ENCODE measurements around the gene GLT1D1.

The GLT1D1 gene

DNA sequence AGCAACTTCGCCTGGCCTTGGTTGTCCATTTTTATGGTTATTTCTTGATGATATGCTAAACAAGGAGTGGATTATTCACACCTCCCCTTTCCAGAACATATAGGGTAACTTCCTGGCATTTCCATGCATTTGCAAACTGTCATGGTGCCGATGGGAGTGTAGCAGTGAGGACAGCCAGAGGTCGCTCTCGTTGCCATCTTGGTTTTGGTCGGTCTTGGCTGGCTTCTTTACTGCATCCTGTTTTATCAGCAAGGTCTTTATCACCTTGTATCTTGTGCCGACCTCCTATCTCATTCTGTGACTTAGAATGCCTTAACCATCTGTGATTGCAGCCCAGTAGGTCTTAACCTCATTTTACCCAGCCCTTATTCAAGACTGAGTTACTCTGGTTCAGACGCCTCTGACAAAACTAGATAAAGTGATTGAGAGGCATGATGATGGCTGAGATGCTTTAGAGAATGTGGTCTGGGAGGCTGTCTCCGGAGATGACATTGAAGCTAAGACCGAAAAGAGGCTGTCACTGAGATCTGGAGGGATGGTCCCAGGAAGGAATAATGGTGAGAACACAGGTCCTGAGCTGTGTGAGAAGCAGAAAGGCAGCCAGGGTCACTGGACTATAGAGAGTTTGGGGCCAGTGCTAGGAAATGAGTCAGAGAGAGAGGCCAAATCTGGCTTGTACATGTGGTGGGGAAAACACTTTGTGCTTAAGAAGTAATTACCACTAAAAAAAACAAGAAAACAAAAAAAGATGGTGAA, 2.9 kb downstream of the GLT1D1 start:
- DNase-seq: no peak

DNA sequence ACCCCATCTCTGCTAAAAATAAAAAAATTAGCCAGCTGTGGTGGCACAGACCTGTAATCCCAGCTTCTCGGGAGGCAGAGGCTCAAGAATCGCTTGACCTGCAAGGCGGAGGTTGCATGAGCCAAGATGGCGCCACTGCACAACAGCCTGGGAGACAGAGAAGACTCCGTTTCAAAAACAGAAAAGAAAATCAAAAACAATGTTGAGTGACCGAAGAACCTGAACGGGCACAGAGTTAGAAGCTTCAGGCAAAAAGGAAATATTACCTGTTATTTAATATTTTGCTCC, 3.5 kb downstream of the GLT1D1 start:
- DNase-seq: no peak

DNA sequence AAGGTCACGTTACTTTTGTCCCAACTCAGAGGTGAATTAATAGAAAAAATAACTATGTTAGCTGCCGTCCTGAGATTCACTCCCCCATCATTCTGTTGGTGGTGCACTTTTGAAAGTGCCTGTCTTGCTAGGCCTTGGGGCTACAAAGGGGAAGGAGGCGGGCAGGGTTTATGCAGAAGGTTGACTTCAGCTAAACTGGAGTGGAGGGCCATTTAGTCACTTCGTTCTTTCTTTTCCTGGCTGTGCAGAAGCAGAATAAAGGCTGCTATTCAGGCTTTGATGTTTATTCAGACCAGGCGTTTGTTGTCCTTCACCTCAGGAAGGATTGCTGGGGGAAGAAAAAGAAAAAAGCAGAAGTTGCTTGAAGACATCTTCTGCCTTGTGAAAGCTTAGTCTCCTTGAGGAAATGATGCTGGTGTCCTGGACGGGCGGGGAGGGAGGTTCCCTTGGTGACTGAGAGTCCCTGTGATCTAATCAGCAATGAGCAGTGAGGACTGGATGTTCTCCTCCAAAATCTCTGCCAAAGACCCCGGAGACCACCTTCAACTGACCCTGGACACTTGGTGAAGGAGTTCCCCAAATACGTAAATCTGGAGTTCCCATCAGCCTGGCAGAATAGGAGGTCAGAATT, 4.0 kb downstream of the GLT1D1 start:
- DNase-seq: no peak

DNA sequence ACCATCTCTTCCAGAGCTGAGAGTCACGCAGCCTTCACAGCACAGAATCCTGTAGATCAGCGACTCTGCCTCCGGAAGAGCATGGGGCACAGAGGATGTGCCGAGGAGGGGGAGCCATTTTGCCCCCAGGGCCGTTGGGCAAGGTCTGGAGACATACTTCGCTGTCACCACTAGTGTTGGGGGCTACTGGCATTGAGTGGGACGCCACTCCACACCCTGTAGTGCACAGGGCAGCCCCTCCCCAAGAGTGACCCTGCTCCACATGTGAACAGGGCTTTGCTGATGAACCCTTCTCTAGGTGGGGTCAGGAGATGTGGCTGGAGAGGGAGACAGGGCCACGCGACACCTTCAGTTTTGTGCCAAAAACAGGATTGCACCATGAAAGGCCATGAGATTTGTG, 6.0 kb downstream of the GLT1D1 start:
- DNase-seq: no peak

DNA sequence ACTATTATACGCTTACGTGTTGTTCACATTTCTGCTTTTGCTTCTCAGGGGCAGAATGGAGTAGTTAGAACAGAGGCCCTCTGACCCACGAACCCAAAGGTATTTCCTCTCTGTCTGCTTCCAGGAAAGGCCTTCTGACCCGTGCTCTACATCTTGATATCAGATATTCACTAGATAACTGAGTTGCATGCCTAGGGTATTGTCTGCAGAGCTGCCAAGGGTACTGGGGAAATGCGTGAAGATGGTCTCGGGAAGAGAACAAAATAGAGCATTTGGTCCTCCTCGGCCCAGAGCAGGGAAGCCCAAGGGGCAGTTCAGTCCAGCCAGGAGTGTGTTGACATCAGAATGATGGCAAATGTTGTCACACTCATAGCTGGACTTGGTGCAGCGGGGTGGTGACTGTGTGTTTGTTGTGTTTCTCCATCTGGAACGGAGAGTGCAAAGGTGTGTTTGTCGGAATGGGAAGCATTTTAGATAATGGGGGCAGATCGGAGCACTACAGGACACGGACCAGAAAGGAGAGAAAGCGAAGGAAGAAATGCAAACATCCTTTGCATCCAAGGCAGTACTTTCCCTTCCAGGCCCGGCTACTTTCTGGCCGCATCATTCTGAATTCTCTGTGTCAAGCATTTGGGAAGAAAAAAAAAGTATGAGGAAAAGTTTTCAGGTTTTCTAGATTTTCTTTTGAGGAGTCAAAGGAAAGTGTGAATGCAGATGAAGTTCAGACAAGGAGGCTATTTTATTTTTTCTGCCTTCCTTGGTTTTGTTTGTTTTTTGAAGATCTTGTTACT, 8.1 kb downstream of the GLT1D1 start:
- no peak for DNase-seq

DNA sequence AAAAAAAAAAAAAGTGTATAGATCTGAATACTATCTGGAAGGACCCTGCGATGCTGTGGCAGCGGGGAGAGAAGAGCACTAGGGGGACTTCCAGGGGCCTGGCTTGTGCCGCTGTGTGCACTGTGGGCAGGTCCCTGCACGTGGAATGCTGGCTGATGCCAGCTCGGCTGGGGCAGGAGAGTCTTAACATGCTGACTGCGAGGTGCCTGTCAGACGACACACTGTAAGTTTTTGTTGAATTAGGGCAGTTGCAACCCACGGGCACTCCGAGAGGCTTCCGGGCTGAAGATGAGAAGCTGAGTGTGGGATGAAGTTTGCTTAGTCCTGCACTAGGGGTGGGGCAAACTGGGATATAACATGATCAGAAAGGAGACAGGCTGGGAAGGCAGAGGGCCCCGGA, 10.7 kb downstream of the GLT1D1 start:
- DNase-seq: no peak

DNA sequence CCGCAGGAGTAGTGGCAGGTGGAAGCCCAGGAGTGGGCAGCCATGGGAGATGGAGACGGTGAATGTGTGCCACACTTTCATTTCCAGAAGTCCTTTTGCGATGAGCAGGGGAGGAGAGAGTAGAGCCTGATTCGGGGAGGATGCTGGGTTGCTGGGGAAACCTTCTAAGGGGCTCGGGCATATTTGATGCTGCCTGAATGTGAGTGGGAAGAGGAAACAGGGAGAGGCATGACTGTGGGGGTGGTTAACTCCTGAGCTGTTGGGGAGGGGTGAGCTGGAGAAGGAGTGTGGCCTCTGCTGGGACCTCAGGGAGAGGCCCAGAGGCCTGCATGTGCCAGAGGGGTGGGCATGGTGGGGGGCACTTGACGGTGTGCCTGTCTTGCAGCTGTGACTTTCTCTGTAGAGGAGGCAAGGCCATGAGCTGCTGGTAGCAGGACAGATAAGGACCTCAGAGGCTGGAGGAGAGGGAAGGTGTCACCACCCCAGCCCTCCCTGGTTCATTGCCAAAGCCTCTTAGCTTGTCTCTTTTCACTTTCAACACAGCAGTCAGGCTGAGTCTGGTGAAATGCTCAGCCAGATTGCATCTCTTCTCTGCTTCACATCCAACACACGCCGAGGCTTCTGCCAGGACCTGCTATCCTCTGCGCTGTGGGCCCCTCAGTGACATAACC, 11.4 kb downstream of the GLT1D1 start:
- DNase-seq: no peak

DNA sequence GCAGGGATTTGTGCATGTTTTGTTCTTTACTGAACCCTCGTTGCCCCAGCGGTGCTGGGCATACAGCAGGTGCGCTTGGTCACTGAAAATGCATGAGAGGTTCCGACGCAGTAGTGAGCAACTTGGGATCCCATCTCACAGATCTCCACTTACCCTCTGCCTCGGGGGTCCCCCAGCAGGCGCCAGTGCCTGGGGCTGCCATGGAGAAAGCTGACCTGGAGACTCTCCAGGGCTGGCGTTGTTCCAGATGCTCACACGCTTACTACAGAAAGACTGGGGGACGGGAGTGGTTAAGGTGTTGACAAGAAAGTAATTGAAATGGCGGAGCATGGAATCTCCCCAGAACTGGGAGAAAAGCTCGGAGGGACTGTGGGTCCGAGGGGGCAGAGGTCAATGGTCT, 14.2 kb downstream of the GLT1D1 start:
- DNase-seq: no peak

DNA sequence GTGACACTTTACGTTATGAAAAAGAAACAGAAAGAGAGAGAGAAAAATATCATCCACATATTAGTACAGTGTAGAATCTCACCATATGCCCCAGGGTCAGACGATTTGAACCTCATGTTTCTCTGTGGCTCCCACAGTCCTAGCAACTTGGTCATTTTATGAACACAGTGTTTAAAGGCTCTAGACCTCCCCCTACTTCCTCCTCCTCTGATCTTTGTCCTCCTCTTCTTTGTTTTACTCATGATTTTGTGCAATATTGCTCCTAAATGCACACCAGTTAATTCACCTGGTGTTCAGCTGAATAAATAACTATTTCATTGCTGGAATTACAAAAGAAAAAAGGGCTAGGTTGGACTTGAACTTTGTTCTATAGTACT, 18.2 kb downstream of the GLT1D1 start:
- DNase-seq: no peak

DNA sequence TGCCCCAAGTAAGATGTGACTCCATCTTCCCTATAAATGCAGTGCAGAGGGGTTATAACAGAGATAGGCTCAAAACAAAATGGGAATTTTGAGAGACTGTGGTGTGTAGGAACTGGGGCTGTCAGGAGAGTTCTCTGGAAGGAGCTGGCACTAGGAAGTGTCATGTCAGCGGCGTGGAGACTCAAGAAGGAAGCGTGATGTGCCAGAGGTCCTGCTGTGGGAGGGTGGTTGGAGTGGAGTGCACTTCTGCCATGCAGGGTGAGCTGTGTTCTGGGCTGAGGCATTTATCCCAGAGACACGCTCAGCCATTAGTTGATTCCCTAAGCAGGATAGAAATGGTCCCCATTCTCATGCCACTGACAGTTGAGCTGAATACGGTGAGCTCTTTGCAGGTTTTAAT, 19.0 kb downstream of the GLT1D1 start:
- DNase-seq: no peak

DNA sequence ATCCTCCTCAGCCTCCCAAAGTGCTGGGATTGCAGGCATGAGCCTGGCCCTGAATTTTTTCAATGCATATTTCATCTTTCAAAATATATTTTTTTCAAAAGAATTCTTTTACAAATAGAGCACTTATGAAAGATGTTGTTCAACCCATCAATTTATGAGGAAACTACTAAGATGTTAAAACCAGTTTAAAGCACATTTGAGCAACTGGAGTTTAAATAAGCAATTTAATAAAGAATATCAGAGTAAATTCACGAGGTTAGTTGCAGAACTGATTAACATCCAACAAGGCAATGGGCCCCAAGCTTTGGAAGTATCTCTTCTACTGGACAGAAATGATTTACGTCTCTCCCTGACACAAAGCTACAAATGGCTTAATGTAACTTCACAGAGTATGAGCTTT, 23.3 kb downstream of the GLT1D1 start:
- DNase-seq: no peak

DNA sequence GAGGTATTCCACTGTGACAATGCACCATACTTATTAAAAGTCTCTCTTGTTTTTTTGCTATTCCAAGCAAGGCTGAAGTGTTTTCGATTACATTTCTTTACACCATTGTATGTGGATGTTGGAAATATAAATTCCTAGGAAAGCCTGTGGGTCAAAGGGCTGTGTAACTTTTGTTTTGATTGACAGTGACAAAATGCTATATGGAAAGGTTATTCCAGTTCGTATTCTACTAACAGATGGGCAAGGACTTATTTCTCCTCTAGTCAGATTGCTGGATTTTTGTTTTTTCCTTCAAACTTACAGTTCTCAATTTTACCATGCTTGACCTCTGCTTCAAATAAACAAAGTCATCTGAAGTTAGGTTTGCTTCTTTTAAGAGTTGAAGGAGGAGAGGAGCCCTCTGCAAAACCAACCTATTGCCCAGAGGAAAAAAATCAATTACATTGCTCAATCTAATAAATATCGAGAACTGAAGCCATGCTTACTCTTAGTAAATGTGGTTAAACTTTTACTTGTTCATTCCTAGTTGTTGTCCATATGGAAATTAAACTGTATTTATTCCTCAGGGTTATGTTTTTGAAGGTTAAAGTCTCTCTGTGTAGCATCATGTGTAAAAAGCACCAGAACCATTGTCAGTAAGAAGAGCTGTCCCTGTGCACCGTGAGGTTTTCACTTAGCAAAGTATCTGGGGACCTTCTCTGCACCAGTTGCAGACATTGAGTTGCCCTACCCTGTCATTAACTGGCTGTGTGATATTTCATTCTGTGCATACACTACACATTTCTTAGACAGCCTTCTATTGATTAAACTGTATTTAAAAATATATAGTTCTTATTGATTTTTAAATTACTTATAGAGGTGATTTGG, 26.9 kb downstream of the GLT1D1 start:
- DNase-seq: no peak

DNA sequence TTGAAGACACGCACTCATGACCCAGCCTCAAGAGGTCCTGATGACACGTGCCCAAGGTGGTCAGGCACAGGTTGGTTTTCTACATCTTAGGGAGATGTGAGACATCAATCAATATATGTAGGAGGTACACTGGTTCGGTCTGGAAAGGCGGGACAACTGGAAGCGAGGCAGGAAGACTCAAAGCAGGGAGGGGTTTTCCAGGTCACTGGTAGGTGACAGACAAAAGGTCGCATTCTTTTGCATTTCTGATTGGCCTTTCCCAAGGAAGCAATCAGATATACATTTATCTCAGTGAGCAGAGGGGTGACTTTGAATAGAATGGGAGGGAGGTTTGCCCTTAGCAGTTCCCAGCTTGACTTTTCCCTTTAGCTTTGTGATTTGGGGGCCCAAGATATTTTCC, 38.6 kb downstream of the GLT1D1 start:
- no peak for DNase-seq

DNA sequence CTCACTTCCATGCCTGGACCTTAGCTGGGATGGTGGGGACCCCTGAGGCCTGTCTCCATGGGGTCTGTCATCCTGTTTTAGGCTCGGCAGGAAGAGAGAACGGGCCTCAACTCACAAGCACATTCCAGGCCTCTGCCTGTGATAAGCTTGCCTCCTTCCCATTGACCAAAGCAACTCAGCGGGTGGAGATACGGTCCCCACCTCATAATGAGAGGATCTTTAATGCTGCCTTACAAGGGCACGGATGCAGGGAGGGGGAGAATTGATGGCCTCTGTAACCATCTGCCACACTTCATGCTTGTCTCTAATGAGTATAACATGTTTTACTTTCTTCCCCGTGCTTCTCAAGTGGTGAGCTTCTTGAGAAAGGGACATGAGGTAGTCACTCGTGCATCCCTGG, 50.0 kb downstream of the GLT1D1 start:
- DNase-seq: no peak

DNA sequence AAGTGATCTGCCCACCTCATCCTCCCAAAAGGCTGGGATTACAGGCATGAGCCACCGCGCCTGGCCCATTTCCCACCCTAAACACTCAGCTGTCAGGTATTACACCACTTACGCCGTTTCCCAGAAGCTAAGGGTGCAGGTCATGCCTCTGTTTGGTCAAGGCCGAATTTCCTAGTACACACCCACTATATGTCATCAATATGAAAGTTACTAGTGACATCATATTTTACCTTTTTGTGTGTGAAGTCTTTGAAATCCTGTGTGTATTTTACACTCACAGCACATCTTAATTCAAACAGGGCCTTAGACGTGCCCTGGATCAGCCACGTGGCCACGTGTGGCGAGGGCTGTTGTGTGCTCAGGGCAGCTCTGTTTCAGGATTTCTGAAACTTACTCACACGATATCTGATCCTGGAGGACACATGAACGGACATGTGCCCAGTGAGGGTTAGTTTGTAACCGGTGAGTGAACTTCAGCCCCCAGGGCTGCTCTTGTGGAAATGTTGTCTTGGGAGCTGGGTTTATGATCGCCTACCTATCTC, 51.8 kb downstream of the GLT1D1 start:
- DNase-seq: no peak

DNA sequence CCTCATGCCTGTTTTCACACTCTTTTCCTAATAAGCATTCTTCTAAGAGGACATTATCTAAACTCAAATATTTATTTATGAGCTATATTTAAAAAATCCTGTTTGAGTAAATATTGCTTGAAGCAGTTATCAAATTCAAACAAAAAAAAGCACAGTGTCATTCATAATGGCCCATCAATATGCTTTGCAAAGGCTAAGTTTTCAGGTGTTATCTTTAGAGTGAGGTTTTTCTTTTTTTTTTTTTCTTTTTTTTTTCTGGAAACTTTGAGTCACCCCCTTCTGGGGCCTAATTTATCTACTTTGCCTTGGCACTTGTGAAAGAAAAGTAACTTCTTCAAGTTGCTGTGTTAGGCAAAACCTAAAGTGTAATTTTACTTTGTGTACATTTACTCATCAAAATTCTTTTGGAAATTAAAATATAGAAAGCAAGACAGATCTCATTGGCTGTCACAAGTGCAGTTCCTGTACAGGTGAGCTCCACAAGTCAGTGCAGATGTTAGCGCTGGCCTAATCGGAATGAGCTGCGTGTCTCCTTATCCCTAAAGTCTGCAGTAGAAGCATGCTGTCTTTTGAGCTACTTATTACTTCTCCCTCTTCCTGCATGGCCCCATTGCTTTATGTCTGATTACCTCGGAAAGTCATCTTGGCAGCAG, 53.3 kb downstream of the GLT1D1 start:
- no peak for DNase-seq

DNA sequence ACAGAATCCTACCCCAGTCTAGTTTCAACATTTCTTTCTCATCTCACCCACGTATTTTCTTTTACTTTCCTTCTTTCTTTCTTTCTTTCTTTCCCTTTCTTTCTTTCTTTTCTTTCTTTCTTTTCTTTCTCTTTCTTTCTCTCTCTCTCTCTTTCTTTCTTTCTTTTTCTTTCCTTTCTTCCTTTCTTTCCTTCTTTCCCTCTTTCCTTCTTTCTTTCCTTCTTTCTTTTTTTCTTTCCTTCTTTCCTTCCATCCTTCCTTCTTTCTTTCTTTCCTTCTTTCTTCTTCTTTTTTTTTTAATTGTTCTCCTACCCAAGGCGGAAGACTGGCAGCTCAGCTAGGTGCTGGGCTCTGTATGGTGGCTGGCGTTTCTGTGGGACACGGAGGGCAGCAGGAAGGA, 55.0 kb downstream of the GLT1D1 start:
- no peak for DNase-seq

DNA sequence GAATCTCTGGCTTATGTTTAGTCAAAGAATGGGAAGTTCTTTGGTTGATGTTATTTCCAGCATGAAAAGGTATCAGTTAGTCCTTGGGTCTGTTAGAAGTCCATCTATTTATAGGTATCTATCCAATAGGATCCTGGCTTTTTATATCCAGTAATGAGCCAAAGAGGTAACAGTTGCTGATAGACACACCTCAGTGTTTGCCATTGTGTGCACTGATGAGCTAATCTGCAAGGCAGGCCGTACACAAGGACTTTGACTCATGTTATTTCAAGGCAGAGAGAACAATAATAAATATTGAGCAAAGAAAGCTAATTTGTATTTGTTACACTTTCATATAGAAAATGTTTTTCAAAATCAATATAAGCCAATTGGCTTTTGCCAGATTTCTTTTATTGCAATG, 56.4 kb downstream of the GLT1D1 start:
- DNase-seq: no peak

DNA sequence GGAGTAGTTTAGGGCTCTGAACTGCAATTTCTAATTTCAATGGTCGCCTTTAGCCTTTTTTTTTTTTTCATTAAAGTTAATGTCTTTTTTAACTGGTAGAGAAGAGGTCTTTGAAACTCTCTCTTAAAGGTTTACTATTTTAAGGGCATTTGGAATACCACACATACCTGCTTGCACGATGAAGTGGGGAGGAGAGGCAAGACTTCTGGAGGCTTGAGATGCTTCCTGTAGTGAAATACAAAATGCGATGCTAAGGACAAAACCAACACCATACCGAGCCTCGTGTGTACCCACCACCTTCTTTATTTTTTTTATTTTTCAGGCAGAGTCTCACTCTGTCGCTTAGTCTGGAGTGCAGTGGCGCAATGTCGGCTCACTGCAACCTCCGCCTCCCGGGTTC, 57.4 kb downstream of the GLT1D1 start:
- DNase-seq: no peak

DNA sequence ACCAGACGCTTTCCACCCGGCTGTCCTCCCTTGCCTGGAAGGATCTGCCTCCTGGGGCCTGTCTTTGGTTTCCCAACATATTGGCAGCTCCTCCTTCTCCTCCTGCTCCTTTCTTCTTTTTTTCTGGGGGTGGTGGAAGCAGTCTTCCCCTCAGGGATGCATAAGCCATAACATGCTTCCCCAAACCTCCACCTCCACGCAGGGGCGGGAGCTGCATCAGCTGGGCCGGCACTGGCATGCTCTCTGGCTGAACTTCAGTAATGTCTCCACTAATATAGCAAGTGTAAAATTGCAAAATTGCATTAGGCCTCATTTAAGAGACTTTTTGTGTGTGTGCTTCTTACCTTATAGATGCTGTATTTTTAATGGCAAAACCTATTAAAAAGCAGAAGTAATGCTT, 58.6 kb downstream of the GLT1D1 start:
- DNase-seq: no peak

DNA sequence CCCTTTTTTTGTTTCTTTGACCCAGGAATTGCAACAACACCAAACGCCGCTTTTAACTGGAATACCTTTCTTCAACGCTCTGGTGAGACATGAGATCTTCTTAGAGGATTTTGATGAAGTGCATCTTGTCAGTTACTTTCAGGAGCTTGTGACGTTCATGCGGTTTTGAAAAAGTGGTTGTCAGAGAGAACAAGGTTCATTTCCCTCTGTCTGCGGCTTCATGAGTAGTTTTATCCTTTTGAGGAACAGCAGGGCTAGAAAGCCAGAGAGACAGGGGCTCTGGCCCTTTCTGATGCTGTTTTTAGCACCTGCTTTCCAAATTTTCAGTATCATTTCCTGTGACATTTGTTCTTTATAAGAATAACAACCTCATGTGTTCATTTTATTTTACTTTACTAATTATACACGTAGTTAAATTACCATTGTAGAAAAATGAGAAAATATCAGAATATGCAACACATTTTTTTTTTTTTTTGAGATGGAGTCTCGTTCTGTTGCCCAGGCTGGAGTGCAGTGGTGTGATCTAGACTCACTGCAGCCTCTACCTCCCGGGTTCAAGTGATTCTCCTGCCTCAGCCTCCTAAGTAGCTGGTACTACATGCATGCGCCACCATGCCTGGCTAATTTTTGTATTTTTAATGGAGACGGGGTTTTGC, 61.8 kb downstream of the GLT1D1 start:
- DNase-seq: no peak

DNA sequence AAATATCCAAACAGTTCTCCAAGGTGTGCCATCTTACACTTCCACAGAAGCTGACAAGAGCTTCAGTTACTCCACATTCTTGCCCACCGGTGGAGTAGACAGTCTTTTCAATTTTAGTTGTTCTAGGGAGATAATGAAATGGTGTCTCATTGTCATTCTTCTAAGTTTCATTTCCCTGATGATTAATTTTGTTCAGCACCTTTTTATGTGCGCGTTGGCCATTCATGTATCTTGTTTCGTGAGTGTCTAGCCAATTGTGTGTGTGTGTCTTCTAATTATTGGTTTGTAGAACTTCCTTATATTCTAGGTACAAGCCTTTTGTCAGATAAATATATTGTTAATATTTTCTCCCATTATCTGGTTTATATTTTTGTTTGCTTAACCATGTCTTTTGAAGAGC, 63.1 kb downstream of the GLT1D1 start:
- DNase-seq: no peak
